Sigmoid colon (tissue), 4 donors: ENCODE data around the gene TRIM23.
"Not testable (repeated sequence)": the region's sequence is repeated elsewhere in the genome, so short reads cannot be mapped to it uniquely, and the experiment has no call there.

Experiments
- CTCF ChIP-seq, 4 experiments: fragments of 450-650 bp in 3 of 4; fragments of 200-600 bp in 1 of 4; IDR thresholded peaks; one replicate each; pipeline ENCODE4 v1.5.1; 2016 to 2019; ENCODE audit warnings: antibody characterized with exemption in 4 of 4, mild to moderate bottlenecking in 3 of 4, moderate library complexity in 2 of 4
- POLR2AphosphoS5 ChIP-seq, 4 donors: sonication (generic); formaldehyde crosslinking; IDR thresholded peaks; one replicate each; pipeline ENCODE4 v1.6.1; 2017; ENCODE audit warnings: antibody characterized with exemption in 4 of 4

DNA sequence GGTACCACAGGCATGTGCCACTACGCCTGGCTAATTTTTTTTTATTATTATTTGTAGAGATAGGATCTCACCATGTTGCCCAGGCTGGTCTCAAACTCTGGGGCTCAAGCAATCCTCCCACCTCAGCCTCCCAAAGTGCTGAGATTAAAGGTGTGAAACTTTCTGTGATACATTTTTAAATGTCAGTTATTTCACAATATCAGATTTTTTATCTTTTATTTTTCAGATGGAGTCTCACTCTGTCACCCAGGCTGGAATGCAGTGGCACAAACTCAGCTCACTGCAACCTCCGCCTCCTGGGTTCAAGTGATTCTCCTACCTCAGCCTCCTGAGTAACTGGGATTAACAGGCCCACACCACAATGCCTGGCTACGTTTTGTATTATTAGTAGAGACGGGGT lies 2.2 kb downstream of the TRIM23 start:
- not testable (repeated sequence) for TF ChIP-seq POLR2AphosphoS5, CTCF (IDR thresholded peaks at IDR 0.05)
